ENCODE results near the gene CARD8. TPM values are rescaled to one million over a fixed set of nuclear protein-coding genes. Genes with fewer than 3 reads are reported as not detected.
"Not testable (repeated sequence)": the region's sequence is repeated elsewhere in the genome, so short reads cannot be mapped to it uniquely, and the experiment has no call there.

Gene CARD8
- total RNA-seq, 1 experiment from 2014 or later, result 20.4 TPM

GRCh38 chr19:48249502-48250014 is 6.2 kb downstream of the CARD8 start:
- Histone ChIP-seq H3K27ac (no peak overlapping the region), H3K9me3 (replicated peaks) (no peaks in the 10 kb centered on the region), H3K4me3 (no peak overlapping the region), H3K36me3 (0 out of 2 replicates have a peak, but pooled peaks cover 8% of the 10 kb centered on the region), H3K27me3 (no peaks in the 10 kb centered on the region), H3K4me1 (no peaks in the 10 kb centered on the region)
- no peak for DNase-seq

GRCh38 chr19:48248081-48248833 is 7.5 kb downstream of the CARD8 start:
- 0 out of 2 replicates have a peak, but pooled peaks cover 8% of the 10 kb centered on the region for H3K36me3 ChIP-seq
- H3K4me1 ChIP-seq, result no peaks in the 10 kb centered on the region
- H3K27ac ChIP-seq, result no peak overlapping the region
- H3K27me3 ChIP-seq, result no peaks in the 10 kb centered on the region
- no peak for DNase-seq
- no peaks in the 10 kb centered on the region for H3K9me3 ChIP-seq (replicated peaks)
- no peak overlapping the region for H3K4me3 ChIP-seq

GRCh38 chr19:48247212-48247611 is 8.5 kb downstream of the CARD8 start:
- Histone ChIP-seq H3K4me1 (no peaks in the 10 kb centered on the region), H3K4me3 (no peak overlapping the region), H3K36me3 (0 out of 2 replicates have a peak, but pooled peaks cover 8% of the 10 kb centered on the region), H3K27ac (no peak overlapping the region), H3K27me3 (no peaks in the 10 kb centered on the region), H3K9me3 (replicated peaks) (no peaks in the 10 kb centered on the region)
- DNase-seq, result no peak

GRCh38 chr19:48246101-48246500 is 9.6 kb downstream of the CARD8 start:
- Histone ChIP-seq H3K36me3 (0 out of 2 replicates have a peak, but pooled peaks cover 6% of the 10 kb centered on the region), H3K4me1 (no peaks in the 10 kb centered on the region)

DNA sequence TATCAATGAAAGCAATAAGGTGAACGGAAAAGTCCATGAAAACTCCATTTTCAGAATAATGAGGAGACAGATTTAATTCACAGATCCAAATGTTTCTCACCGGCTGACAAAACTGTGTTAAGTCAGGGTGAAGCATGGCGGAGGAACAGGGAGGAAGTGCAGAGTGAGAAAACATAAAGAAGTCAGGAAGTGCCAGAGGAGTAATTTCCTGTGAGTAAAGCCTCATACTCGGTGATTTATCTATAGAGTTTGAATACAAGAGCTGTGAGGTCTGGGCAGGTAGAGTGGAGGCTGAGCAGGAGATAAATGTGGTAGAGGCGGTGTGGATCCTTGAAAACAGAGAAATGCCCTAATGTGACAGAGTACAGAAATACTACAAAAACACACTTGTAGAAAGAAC is 11.4 kb downstream of the CARD8 start:
- Histone ChIP-seq H3K9me3 (replicated peaks) (no peaks in the 10 kb centered on the region), H3K27ac (no peak overlapping the region), H3K4me3 (no peak overlapping the region), H3K4me1 (no peaks in the 10 kb centered on the region), H3K27me3 (no peaks in the 10 kb centered on the region), H3K36me3 (peaks cover 6% of the 10 kb centered on the region; the same call in 1 of the 2 replicates)
- DNase-seq, result no peak

More at GRCh38 chr19:48246101-48246500, 9.6 kb downstream of the CARD8 start:
- Histone ChIP-seq H3K9me3 (replicated peaks) (no peaks in the 10 kb centered on the region), H3K4me3 (no peak overlapping the region), H3K27ac (no peak overlapping the region), H3K27me3 (no peaks in the 10 kb centered on the region)
- no peak for DNase-seq

DNA sequence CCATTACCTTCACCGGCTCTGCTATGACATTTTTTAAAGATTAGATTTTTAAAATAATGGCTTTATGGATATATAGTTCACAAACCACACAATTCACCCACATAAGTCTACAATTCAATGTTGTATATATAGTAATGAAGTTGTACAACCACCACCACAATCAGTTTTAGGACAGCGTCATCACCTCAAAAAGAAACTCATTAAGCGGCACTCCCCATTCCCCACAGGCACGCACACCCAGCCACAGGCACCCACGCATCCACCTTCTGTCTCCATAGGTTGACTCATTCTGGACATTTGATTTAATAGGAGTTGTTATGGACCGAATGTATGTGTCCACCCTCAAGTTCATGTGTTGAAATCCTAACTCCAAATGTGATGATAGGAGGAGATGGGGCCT is 13.9 kb downstream of the CARD8 start:
- not testable (repeated sequence) for H3K27ac ChIP-seq; H3K9me3 ChIP-seq (replicated peaks); DNase-seq

GRCh38 chr19:48239582-48240141 is 16.1 kb downstream of the CARD8 start:
- Histone ChIP-seq H3K27me3 (no peaks in the 10 kb centered on the region), H3K4me1 (no peaks in the 10 kb centered on the region), H3K9me3 (replicated peaks) (no peaks in the 10 kb centered on the region), H3K27ac (no peak overlapping the region), H3K36me3 (peaks cover 3% of the 10 kb centered on the region; the same call in 1 of the 2 replicates), H3K4me3 (no peak overlapping the region)
- DNase-seq, result no peak

More for the DNA sequence above, 13.9 kb downstream of the CARD8 start:
- not testable (repeated sequence) for H3K36me3 ChIP-seq, H3K4me1 ChIP-seq, H3K27me3 ChIP-seq, H3K4me3 ChIP-seq

DNA sequence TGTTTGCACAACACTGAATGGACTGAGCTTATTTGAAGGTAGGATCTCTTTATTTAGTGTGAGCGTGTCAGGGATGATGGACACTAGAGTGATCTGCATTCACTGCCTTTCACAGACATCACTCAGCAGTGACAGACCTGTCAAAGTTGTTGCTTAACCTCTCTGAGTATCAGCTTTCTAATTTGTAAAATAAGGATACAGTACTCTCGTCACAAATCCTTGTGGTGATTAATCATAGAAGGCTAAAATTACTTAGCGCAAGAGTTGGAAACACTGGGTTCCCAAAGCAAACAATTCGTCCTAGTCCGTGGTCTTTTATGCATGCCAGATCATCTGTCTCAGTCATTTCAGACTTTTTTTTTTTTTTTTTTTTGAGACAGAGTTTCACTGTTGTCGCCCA is 16.6 kb downstream of the CARD8 start:
- Histone ChIP-seq H3K36me3 (peaks cover 3% of the 10 kb centered on the region; the same call in 1 of the 2 replicates), H3K27me3 (no peaks in the 10 kb centered on the region)
- no peak for DNase-seq

DNA sequence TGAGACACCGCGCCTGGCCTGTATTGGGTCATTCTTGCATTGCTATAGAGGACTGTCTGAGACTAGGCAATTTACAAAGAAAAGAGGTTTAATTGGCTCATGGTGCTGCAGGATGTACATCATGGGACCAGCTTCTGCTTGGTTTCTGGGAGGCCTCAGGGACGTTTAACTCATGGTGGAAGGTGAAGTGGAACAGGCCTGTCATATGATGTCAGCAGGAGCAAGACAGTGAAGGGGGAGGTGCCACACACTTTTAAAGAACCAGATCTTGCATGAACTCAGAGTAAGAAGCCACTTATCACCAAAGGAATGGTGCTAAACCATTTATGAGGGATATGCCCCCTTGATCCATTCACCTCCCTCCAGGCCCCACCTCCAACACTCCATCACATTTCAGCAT is 18.7 kb downstream of the CARD8 start:
- H3K36me3 ChIP-seq, result peaks cover 3% of the 10 kb centered on the region; the same call in 1 of the 2 replicates
- no peak for DNase-seq
- H3K27ac ChIP-seq, result no peak overlapping the region
- no peaks in the 10 kb centered on the region for H3K9me3 ChIP-seq (replicated peaks)
- no peak overlapping the region for H3K4me3 ChIP-seq
- H3K4me1 ChIP-seq, result no peaks in the 10 kb centered on the region
- no peaks in the 10 kb centered on the region for H3K27me3 ChIP-seq

More for the DNA sequence above, 16.6 kb downstream of the CARD8 start:
- Histone ChIP-seq H3K9me3 (replicated peaks) (no peaks in the 10 kb centered on the region), H3K4me1 (no peaks in the 10 kb centered on the region), H3K4me3 (no peak overlapping the region), H3K27ac (no peak overlapping the region)

- no peaks in the 10 kb centered on the region for H3K27me3 ChIP-seq
- H3K27ac ChIP-seq, result no peak overlapping the region
- H3K9me3 ChIP-seq (replicated peaks), result no peaks in the 10 kb centered on the region
- H3K4me3 ChIP-seq, result no peak overlapping the region
- H3K36me3 ChIP-seq, result no peaks in the 10 kb centered on the region; the same call in 1 of the 2 replicates
- no peaks in the 10 kb centered on the region for H3K4me1 ChIP-seq
- no peak for DNase-seq
Measured at GRCh38 chr19:48230555-48231129, 25.1 kb downstream of the CARD8 start.

DNA sequence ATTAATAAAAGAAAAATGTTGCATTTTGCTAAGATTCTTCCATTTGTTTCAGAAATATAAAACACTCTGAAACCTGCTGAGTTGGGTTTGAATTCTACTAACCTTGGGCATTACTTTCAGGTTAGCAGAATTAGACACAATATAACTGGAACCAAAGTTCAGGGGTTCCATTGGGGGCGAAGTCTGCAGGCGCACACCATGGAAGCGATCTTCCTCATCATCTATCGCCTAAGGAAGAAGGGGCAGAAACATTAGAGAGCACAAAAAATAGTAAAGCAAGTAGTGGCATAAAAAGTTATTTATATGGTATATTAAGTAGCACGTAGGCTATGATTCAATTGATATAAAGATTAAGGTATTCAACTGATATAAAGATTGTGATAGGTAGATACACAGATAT is 34.1 kb downstream of the CARD8 start:
- H3K27ac ChIP-seq, result no peak overlapping the region

DNA sequence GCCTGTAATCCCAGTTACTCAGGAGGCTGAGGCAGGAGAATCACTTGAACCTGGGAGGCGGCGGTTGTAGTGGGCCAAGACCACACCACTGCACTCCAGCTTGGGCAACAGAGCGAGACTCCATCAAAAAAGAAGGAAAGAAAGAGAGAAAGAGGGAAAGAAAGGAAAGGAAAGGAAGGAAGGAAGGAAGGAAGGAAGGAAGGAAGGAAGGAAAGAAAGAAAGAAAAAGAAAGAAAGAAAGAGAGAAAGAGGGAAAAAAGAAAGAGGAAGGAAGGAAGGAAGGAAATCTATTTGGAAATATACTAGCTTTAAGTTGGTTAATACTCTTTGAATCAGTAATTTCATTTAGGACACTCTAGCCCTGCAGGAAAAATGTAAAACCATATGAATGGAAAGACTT is 34.9 kb downstream of the CARD8 start:
- H3K4me3 ChIP-seq; H3K9me3 ChIP-seq (replicated peaks); DNase-seq; H3K27me3 ChIP-seq; H3K4me1 ChIP-seq; H3K36me3 ChIP-seq; H3K27ac ChIP-seq: not testable (repeated sequence)

More for the DNA sequence above, 34.1 kb downstream of the CARD8 start:
- DNase-seq, result no peak
- H3K36me3 ChIP-seq, result no peaks in the 10 kb centered on the region
- H3K9me3 ChIP-seq (replicated peaks), result no peaks in the 10 kb centered on the region
- no peaks in the 10 kb centered on the region for H3K27me3 ChIP-seq
- no peaks in the 10 kb centered on the region for H3K4me1 ChIP-seq
- H3K4me3 ChIP-seq, result no peak overlapping the region

- DNase-seq, result no peak
Measured at GRCh38 chr19:48218997-48219396, 36.7 kb downstream of the CARD8 start.

DNA sequence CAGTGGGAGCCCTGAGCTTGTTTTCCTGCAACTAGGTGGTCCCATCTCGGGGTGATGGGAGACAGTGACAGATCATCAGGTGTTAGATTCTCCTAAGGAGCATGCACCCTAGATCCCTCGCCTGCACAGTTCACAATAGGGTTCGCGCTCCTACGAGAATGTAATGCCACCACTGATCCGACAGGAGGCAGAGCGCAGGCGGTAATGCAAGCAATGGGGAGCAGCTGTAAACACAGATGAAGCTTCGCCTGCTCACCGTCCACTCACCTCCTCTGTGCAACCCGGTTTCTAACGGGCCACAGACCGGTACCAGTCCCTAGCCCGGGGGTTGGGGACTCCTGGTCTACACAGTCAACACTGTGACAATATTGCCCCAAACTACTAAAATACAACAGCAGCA is 38.8 kb downstream of the CARD8 start:
- H3K27ac ChIP-seq, result no peak overlapping the region
- no peaks in the 10 kb centered on the region for H3K36me3 ChIP-seq
- no peak overlapping the region for H3K4me3 ChIP-seq
- no peaks in the 10 kb centered on the region for H3K4me1 ChIP-seq
- no peaks in the 10 kb centered on the region for H3K27me3 ChIP-seq
- H3K9me3 ChIP-seq (replicated peaks), result no peaks in the 10 kb centered on the region
- DNase-seq, result no peak

More at GRCh38 chr19:48218997-48219396, 36.7 kb downstream of the CARD8 start:
- H3K4me1 ChIP-seq, result no peaks in the 10 kb centered on the region
- H3K27me3 ChIP-seq, result no peaks in the 10 kb centered on the region
- H3K4me3 ChIP-seq, result no peak overlapping the region
- no peaks in the 10 kb centered on the region for H3K36me3 ChIP-seq
- no peak overlapping the region for H3K27ac ChIP-seq
- no peaks in the 10 kb centered on the region for H3K9me3 ChIP-seq (replicated peaks)

GRCh38 chr19:48213959-48214358 is 41.8 kb downstream of the CARD8 start:
- no peak for DNase-seq
- Histone ChIP-seq H3K27me3 (no peaks in the 10 kb centered on the region), H3K27ac (no peak overlapping the region), H3K9me3 (replicated peaks) (no peaks in the 10 kb centered on the region), H3K4me1 (no peaks in the 10 kb centered on the region), H3K4me3 (no peak overlapping the region), H3K36me3 (no peaks in the 10 kb centered on the region; the same call in 1 of the 2 replicates)

Measured in SJCRH30 (cell line).